Lung (tissue), 12 donors: ENCODE results near the gene TUBA4B. TPM values are rescaled to one million over a fixed set of nuclear protein-coding genes. Genes with fewer than 3 reads are reported as not detected.

Experiments
- ATAC-seq: fragments of 200-7000 bp; cut with Tn5 transposase; one replicate; pipeline ENCODE4 v1.9.1; 2020; ENCODE audit warnings: moderate number of reproducible peaks; ENCODE audit not compliant: insufficient read depth, low FRiP score
- DNase-seq, 3 donors: peaks; one replicate each; pipeline ENCODE4 v3.0.0-alpha.2; 2013 to 2017
- H3K27ac ChIP-seq, 2 donors: one replicate each; pipeline ENCODE4 v1.5.1; 2013; ENCODE audit warnings: mild to moderate bottlenecking in 2 of 2, moderate library complexity in 2 of 2, control low read depth in 1 of 2, inconsistent platforms in 1 of 2, low read depth in 1 of 2, low read length in 1 of 2
- H3K27me3 ChIP-seq, 3 donors: one replicate each; pipeline ENCODE4 v1.5.1; 2013; ENCODE audit warnings: low read length in 2 of 3; ENCODE audit not compliant: control insufficient read depth in 3 of 3, insufficient read depth in 3 of 3
- H3K36me3 ChIP-seq, 4 donors: one replicate each; pipeline ENCODE4 v1.5.1; 2013; ENCODE audit warnings: low read length in 4 of 4, mild to moderate bottlenecking in 1 of 4, moderate library complexity in 1 of 4; ENCODE audit not compliant: control insufficient read depth in 4 of 4, insufficient read depth in 4 of 4
- H3K4me1 ChIP-seq, 5 donors: one replicate each; pipeline ENCODE4 v1.5.1; 2013; ENCODE audit warnings: low read length in 5 of 5, mild to moderate bottlenecking in 2 of 5, moderate library complexity in 1 of 5; ENCODE audit not compliant: control insufficient read depth in 5 of 5, insufficient read depth in 5 of 5
- H3K4me3 ChIP-seq: one replicate; pipeline ENCODE4 v1.5.1; 2013; ENCODE audit warnings: mild to moderate bottlenecking, control low read depth, moderate library complexity
- H3K9ac ChIP-seq, 2 donors: one replicate each; pipeline ENCODE4 v1.5.1; 2013; ENCODE audit warnings: low read length in 2 of 2, control low read depth in 1 of 2; ENCODE audit not compliant: insufficient read depth in 1 of 2
- H3K9me3 ChIP-seq, 4 donors: one replicate each; pipeline ENCODE4 v1.5.1; 2013; ENCODE audit warnings: low read length in 3 of 4, mild to moderate bottlenecking in 1 of 4, moderate library complexity in 1 of 4; ENCODE audit not compliant: control insufficient read depth in 4 of 4, insufficient read depth in 3 of 4
- WGBS, 2 donors: extraction: QIAGEN DNeasy Blood & Tissue Kit; methylation state at CpG; one replicate each; pipeline ENCODE4 v1.1.7; 2013; 5-methylcytosine and 5-hydroxymethylcytosine counted together
- polyA plus RNA-seq, 2 donors: library from polyadenylated mRNA; stranded (reverse); fragments of 200-250 nt; gene quantifications; one replicate each; pipeline ENCODE4 v1.2.1, GENCODE V29; 2013
- total RNA-seq, 2 donors: library from RNA; depleted of rRNA in 1 of 2; stranded (reverse); fragments of >200 nt in 1 of 2; gene quantifications; one replicate each; pipeline ENCODE4 v1.2.1, GENCODE V29; 2014 to 2021
- TF ChIP-seq, protein P1 (sequence below): IDR thresholded peaks from 2 replicates; pipeline ENCODE4 v1.5.1; 2012; ENCODE audit warnings: mild to moderate bottlenecking; ENCODE audit errors: control extremely low read depth, extremely low read depth
- donor health status: control.
- donor health status: control.
- donor health status: Bipolar disorder and iron deficiency.
- donor health status: healthy.
- donor health status: DM: yes; HTN: yes; CAD: no.

Gene TUBA4B
- total and polyA plus RNA-seq, 4 donors = 5.7 to 20.3 (median 10.5) TPM

DNA sequence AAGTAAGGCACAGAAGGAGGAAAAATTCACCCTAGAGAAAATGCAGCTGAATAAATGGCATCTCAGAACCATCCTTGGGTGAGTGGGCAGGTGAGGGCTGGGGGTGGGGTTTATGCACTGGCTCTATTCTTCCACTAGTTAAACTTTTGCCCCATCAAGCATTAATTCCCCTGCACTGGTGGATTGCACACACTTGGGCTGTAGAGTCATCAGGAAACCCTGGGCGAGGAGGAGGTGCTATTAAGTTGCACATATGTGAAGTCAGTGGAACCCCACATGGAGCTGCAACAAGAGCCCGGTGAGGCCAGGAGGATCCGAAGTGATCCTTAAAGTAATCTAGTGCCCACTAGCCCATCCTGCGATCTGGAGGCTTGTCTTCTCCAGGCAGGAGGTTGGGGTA is 19.3 kb downstream of the TUBA4B start:
- Histone ChIP-seq H3K4me1 (peaks cover 0 to 4% (median 0%) of the 10 kb centered on the region in 5 donors), H3K36me3 (no peaks in the 10 kb centered on the region), H3K27ac (no peak overlapping the region), H3K9me3 (peaks cover 0 to 2% (median 0%) of the 10 kb centered on the region in 4 donors), H3K27me3 (no peaks in the 10 kb centered on the region), H3K4me3 (no peak overlapping the region), H3K9ac (no peak overlapping the region)
- no peak for ATAC-seq
- no peak for DNase-seq
- TF ChIP-seq, protein P1, sequence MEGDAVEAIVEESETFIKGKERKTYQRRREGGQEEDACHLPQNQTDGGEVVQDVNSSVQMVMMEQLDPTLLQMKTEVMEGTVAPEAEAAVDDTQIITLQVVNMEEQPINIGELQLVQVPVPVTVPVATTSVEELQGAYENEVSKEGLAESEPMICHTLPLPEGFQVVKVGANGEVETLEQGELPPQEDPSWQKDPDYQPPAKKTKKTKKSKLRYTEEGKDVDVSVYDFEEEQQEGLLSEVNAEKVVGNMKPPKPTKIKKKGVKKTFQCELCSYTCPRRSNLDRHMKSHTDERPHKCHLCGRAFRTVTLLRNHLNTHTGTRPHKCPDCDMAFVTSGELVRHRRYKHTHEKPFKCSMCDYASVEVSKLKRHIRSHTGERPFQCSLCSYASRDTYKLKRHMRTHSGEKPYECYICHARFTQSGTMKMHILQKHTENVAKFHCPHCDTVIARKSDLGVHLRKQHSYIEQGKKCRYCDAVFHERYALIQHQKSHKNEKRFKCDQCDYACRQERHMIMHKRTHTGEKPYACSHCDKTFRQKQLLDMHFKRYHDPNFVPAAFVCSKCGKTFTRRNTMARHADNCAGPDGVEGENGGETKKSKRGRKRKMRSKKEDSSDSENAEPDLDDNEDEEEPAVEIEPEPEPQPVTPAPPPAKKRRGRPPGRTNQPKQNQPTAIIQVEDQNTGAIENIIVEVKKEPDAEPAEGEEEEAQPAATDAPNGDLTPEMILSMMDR = no peak
- WGBS, 2 donors = 87 to 91% methylated on average over 4 of the region's 4 CpGs

DNA sequence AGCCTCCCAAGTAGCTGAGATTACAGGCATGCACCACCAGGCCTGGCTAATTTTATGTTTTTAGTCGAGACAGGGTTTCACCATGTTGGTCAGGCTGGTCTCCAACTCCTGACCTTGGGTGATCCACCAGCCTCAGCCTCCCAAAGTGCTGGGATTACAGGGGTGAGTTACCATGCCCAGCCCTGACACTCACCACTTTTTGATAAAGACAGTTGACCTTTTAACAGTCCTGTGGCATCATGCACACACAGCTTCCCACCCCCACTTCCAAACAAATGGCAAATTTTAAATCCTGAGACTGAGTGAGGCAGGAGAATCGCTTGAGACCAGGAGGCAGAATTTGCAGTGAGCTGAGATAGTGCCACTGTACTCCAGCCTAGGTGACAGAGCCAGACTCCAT is 20.0 kb downstream of the TUBA4B start:
- H3K27me3 ChIP-seq = no peaks in the 10 kb centered on the region
- H3K36me3 ChIP-seq = no peaks in the 10 kb centered on the region
- no peak overlapping the region for H3K9ac ChIP-seq
- ATAC-seq (no peak), DNase-seq (no peak)
- 77 to 80% methylated on average over 2 of the region's 2 CpGs for WGBS, 2 donors
- H3K4me3 ChIP-seq = no peak overlapping the region
- TF ChIP-seq, protein P1 = no peak
- H3K4me1 ChIP-seq = peaks cover under 1 to 4% (median 3%) of the 10 kb centered on the region in 5 donors
- peaks cover 0 to 2% (median 0%) of the 10 kb centered on the region in 4 donors for H3K9me3 ChIP-seq
- peak overlapping the region in 1 of 2 donors; percentile 79 for H3K27ac ChIP-seq

DNA sequence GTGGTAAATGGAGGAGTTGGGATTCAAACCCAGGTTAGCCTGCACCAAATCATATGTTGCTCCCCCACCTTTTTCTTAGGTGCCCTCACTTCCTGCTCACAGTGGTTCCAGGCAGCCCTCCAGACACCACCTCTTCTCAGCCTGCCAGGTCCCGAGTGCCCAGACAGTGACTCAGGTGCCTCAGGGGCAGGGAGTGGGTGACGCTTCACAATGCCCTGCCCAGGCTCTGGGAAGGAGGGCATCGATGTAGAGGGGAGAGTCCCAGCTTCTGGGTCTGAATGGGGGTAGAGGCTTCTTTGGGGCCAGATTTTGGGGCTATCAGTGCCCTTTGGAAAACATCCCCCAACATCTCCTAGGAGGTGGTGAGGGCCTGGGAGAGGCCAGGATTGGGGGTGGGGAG is 20.9 kb downstream of the TUBA4B start:
- no peaks in the 10 kb centered on the region for H3K27me3 ChIP-seq
- H3K27ac ChIP-seq = peak overlapping the region; percentile 79 to 84
- peaks cover 5 to 12% (median 9%) of the 10 kb centered on the region in 5 donors for H3K4me1 ChIP-seq
- no peak overlapping the region for H3K9ac ChIP-seq
- DNase-seq (no peak), ATAC-seq (peak; percentile 17)
- TF ChIP-seq, protein P1 = no peak
- H3K9me3 ChIP-seq = peaks cover 0 to 2% (median 0%) of the 10 kb centered on the region in 4 donors
- no peaks in the 10 kb centered on the region for H3K36me3 ChIP-seq
- no peak overlapping the region for H3K4me3 ChIP-seq
- 69 to 88% methylated on average over 3 of the region's 3 CpGs for WGBS, 2 donors
